T-helper 2 cell treated with Interferon-gamma antibody and Interleukin-4, amounts not matched to agents 5 μg/mL and 100 μg/mL, for 36 hours (primary cell): Measurements from ENCODE around the gene ZDHHC22.
A peak's percentile ranks its signal among the peaks of the same experiment; 100 is the strongest.

Source experiments
- DNase-seq: peaks from one replicate; pipeline ENCODE4 v3.0.0; 2021; ENCODE audit warnings: low spot score
- H3K27ac Mint-ChIP-seq: one replicate; pipeline ENCODE4 v1.8.0; 2021; ENCODE audit warnings: mild to moderate bottlenecking, mixed read lengths
- H3K27me3 Mint-ChIP-seq: one replicate; pipeline ENCODE4 v1.8.0; 2021; ENCODE audit warnings: low read depth, mixed read lengths
- H3K36me3 Mint-ChIP-seq: one replicate; pipeline ENCODE4 v1.8.0; 2021; ENCODE audit warnings: low read depth, mixed read lengths
- H3K4me1 Mint-ChIP-seq: one replicate; pipeline ENCODE4 v1.8.0; 2021; ENCODE audit warnings: low read depth, mixed read lengths
- H3K4me3 Mint-ChIP-seq: one replicate; pipeline ENCODE4 v1.8.0; 2022; ENCODE audit warnings: mild to moderate bottlenecking, moderate library complexity, mixed read lengths
- H3K9me3 Mint-ChIP-seq: one replicate; pipeline ENCODE4 v1.8.0; 2021; ENCODE audit warnings: mixed read lengths

Gene ZDHHC22

DNA sequence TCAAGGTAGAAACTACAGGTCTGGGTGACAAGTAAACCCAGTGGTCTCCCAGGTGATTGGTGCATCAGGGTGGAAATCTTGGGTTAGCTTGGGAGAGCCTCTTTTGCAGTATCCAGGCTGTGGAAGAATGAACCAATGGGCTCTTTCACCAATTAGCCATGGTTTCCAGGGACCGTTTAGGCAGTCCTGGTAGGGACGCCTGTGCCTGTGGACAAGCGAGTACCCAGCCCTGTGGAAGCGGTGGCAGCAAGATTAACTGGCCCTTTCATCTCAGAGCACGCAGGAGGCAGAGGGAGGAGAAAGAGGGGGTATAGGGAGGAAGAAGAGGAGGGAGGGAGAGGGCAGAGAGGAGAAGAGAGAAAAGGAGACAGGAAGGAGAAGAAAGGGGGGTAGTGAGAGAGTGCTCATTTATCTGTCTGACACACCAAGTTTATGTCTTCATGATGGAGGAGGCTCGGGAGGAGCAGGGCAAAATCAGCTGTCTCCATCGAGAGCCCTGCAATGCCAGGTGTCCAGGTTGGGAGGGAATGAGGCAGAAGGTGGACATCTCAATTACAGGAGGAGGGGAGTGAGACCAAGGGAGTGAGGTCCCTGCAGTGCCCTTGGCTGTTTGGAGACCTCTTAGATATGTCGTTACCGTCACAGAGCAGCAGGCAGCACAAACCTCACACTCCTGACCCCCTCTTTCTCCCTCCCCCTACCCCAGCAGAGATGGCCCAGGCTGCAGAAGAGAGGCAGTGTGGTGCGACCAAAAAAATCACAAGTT is 4.6 kb upstream of the ZDHHC22 start:
- H3K27me3 Mint-ChIP-seq, result peaks cover 57% of the 10 kb centered on the region
- DNase-seq, result no peak
- no peaks in the 10 kb centered on the region for H3K4me1 Mint-ChIP-seq
- H3K9me3 Mint-ChIP-seq, result no peaks in the 10 kb centered on the region
- H3K27ac Mint-ChIP-seq, result no peak overlapping the region
- no peaks in the 10 kb centered on the region for H3K36me3 Mint-ChIP-seq
- no peak overlapping the region for H3K4me3 Mint-ChIP-seq

DNA sequence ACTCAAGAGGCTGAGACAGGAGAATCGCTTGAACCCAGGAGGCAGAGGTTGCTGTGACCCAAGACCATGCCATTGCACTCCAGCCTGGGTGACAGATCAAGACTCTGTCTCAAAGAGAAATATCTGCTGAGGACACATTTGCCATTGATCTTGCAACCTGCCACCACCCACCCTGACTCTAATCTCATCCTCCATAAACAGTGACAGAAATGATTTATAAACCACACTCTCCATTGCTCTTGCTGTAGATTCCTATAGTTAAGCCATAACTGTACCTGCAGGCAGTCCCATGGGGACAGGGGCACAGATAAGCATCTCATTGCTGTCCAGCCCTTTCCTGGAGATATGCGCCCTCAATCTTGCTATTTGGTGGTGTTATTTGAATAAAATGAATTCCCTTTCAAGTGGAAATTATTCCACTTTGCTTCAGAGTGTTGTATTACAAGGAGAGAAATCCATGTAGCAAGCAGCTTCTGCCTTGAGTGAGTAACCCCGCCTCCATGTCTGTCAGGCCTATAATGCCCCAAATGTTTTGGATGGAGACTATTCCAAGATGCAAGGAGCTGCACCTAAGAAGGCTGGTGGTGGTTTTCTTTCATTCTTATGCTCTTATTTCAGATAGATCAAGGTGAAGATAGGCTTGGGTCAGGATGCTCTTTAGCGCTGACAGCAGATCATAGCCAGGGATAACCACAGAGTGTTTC is 3.0 kb upstream of the ZDHHC22 start:
- no peak for DNase-seq
- Mint-ChIP-seq H3K4me3 (no peak overlapping the region), H3K4me1 (peaks cover 2% of the 10 kb centered on the region), H3K9me3 (no peaks in the 10 kb centered on the region), H3K27me3 (peaks cover 67% of the 10 kb centered on the region), H3K27ac (no peak overlapping the region), H3K36me3 (no peaks in the 10 kb centered on the region)

DNA sequence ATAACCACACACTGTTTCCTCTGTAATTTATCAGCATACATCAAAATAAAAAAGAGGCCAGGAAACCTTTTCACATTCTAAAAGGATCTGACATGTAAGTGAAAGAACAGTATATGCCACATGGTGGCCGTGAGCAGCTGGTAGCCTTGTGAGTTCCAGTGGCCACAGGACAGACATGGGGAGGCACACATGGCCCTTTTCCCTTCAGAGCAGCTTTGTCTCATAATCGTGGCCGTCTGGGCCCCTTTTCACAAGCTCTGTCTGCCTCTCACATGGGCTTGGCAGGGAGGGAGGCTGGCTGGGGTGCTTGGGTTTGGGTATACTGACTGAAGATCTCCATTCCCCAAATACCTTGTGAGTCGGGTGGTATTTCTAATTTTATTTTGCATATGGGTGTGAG is 1.5 kb upstream of the ZDHHC22 start:
- Mint-ChIP-seq H3K9me3 (no peaks in the 10 kb centered on the region), H3K36me3 (no peaks in the 10 kb centered on the region), H3K27ac (no peak overlapping the region), H3K4me1 (peaks cover 7% of the 10 kb centered on the region), H3K4me3 (no peak overlapping the region), H3K27me3 (peaks cover 76% of the 10 kb centered on the region)
- DNase-seq, result no peak

DNA sequence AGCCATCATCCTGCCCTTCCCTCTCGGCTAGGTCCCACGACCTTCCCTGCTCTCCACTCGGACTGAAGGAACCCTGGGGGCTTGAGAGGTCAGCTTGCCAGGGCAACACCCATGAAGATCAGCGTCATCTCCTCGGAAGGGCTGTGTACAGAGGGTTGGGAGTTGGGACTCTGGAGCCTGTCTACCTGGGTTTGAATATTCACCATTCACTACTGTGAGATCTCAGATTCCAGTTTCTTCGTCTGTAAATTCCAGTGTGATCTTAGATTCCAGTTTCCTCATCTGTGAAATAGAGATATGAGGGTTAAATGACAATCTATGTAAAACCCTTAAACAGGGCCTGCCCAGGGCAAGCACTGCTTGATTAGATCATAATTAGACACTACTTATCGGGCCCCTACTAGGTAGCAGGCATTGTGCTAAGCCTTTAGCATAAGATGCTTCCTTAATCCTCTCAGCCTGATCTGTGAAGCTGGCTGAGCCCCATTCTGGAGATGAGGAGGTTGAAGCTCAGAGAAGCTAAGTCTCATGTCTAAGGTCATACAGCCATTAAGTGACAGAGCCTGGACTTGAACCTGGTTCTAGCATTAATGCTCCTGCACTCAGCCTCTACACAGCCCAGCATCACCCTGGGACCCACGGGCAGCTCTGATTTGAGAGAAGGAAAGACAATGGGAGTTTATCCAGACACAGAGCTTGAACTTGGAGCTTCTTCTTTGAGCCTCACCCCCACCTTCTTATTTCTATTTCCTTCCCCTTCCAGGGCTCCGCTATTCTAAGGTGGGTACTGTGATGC is 612 bp upstream of the ZDHHC22 start:
- H3K27ac Mint-ChIP-seq, result no peak overlapping the region
- peaks cover 7% of the 10 kb centered on the region for H3K4me1 Mint-ChIP-seq
- H3K36me3 Mint-ChIP-seq, result no peaks in the 10 kb centered on the region
- H3K4me3 Mint-ChIP-seq, result no peak overlapping the region
- no peaks in the 10 kb centered on the region for H3K9me3 Mint-ChIP-seq
- DNase-seq, result no peak
- peaks cover 78% of the 10 kb centered on the region for H3K27me3 Mint-ChIP-seq

DNA sequence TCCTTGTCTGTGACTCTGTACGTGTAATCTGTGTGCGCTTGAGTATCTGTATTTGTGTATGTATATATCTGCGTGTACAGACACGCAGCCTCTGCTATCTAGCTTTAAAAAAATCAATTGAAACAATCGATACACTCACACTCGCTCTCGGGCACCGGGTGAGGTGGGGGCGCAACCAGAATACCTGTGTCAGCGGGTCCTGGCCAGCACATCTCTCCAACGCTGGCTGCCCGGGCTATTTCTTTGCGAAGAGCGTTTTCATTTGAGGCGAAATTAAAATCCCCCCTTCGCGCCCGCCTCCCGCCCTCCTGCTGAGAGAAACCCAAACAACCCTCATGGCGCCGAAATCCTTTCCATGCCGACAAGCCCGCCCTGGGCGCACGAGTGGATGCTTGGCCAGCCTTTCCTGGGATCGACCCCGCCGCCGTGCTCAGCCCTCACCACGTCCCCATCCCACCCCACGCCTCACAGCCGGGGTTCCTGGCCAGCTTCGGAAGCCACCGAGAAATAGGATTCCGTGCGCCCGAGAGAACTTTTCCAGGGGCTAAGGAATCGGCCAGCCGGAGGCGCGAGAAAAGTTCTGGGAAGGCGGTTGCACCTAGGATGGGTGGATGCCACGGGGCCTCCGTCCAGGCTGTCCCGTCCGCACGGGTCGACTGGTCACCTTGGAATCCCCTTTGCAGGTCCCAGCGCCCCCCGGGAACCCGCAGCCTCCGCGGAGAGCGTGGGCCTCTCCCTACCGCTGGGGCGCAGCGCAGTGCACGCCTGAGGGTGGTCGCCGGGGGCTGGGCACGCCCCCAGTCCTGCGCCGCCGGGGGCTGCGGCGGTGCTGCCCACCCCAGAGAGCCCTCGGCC is 1.0 kb downstream of the ZDHHC22 start:
- no peaks in the 10 kb centered on the region for H3K9me3 Mint-ChIP-seq
- peaks cover 7% of the 10 kb centered on the region for H3K4me1 Mint-ChIP-seq
- DNase-seq, result no peak
- H3K27me3 Mint-ChIP-seq, result peaks cover 65% of the 10 kb centered on the region
- no peaks in the 10 kb centered on the region for H3K36me3 Mint-ChIP-seq
- H3K27ac Mint-ChIP-seq, result no peak overlapping the region
- H3K4me3 Mint-ChIP-seq, result no peak overlapping the region

DNA sequence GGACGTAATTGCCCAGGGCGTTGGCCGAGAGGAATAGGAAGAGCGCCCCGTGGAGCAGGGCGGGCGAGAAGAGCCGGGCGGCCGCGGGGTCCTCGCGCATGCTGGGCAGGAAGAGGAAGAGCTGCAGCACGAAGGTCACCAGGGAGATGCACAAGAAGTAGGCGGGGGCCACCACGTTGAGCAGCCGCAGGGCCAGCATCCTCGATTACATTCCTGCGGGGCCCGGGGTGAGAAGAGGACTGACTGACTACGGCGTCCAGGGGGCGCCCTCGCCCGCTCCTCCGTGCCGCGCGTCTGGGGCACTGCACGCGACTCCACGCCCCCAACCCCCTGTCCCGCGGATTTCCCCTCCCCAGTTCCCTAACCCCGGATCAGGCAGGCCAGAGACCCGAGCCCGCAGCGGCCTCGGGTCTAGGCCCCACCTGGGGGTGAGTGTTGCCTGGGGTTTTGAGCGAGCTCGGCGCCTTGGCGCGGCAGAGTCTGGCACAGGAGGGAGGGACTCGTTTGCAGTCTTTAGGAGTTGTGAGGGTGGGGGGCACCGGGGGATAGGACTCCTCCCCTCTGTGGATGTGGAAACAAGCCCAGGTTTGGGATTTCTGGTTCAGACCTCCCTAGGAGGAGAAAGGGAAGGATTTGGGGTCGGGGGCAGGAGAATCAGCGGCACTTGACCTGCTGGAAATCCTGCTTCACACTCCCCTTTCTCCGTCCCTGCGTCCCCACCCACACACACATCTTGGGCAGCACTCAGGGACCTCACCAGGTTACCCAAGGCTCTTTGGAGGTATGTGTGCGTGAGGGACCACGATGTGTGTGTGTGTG is 1.8 kb downstream of the ZDHHC22 start:
- peak; percentile 39 for DNase-seq
- Mint-ChIP-seq H3K9me3 (no peaks in the 10 kb centered on the region), H3K27me3 (peaks cover 59% of the 10 kb centered on the region), H3K4me3 (peak overlapping the region; percentile 9), H3K36me3 (no peaks in the 10 kb centered on the region), H3K27ac (no peak overlapping the region), H3K4me1 (peaks cover 7% of the 10 kb centered on the region)

DNA sequence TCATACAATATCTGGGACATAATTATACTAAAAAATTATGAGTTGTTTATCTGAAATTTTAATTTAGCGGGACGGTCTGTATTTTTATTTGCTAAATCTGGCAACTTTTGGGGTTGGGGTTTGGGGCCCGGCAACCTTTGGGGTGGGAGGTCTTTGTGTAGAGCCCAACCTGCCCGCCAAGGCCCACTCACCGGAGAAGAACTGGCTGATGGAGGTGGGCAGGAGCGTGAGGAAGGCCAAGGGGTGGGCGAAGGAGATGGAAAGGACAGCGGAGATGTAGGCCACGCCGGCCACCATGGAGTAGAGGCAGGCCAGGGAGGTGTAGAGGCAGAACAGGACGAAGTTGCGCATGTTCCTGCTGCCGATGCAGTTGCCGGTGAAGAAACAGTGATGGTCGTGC is 2.6 kb downstream of the ZDHHC22 start:
- no peak for DNase-seq
- H3K27ac Mint-ChIP-seq, result no peak overlapping the region
- no peaks in the 10 kb centered on the region for H3K36me3 Mint-ChIP-seq
- peaks cover 58% of the 10 kb centered on the region for H3K27me3 Mint-ChIP-seq
- peak overlapping the region; percentile 9 for H3K4me3 Mint-ChIP-seq
- H3K4me1 Mint-ChIP-seq, result peaks cover 7% of the 10 kb centered on the region
- H3K9me3 Mint-ChIP-seq, result no peaks in the 10 kb centered on the region

DNA sequence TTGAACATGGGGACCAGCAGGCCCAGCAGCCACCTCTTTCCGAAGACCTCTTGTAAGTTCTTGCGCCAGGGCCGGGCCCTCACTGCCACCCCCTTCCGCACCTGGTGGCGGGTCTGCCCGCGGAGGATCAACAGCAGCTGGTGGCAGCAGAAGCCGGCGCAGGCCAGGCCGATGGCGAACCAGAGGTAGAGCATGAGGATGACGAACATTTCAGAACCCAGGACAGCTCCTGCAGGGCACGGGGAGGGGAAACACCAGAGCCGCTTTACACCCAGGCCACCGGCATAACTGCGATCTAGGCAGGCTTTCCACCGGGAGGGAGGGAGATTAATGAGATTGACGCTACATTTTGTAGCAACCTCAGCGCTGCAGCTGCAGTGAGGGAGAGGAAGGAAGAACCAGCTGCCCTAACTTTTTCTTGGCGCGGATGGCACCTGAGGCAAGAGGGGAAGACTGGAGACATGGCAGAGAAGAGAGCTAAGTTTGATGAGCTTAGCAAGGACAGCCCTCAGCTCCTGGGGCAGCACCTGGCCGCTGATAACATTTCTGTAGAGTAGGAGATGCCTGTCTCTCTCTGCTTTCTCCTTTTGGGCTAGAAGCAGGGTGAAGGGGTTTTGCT is 7.8 kb downstream of the ZDHHC22 start:
- Mint-ChIP-seq H3K36me3 (no peaks in the 10 kb centered on the region), H3K4me3 (no peak overlapping the region), H3K9me3 (no peaks in the 10 kb centered on the region), H3K4me1 (peaks cover 2% of the 10 kb centered on the region), H3K27me3 (peaks cover 44% of the 10 kb centered on the region), H3K27ac (no peak overlapping the region)
- peak; percentile 58 for DNase-seq

DNA sequence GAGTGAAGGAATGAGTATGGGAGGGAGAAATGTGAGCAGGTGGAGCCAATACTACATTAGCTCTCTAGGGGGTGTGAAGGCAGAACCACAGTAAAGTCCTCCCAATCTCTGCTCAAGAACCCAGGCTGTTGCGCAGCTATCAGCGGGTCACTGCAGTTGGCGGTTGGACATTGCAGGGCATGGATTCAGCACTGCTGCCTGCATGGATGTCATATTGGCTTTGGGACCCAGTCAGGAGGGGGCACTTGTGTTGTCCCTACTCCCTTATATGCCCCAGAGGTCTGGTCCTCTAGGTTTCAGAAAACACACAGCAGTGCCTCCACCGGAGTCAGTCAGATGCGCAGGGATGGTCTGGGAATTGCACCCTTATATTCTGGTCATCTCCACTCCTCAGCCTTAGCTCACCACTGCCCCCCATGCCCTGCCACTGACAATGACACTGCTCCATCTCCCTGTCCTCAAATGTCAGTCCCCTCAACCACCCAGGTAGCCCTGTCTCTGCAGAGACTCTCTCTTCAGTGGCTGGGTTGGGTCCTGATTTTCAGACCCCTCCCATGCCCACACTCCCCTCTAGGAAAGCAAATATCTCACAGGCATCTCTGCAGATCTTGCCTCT is 9.6 kb downstream of the ZDHHC22 start:
- Mint-ChIP-seq H3K27me3 (peaks cover 44% of the 10 kb centered on the region), H3K4me1 (peaks cover 2% of the 10 kb centered on the region), H3K4me3 (no peak overlapping the region), H3K36me3 (no peaks in the 10 kb centered on the region), H3K9me3 (no peaks in the 10 kb centered on the region), H3K27ac (no peak overlapping the region)
- no peak for DNase-seq

DNA sequence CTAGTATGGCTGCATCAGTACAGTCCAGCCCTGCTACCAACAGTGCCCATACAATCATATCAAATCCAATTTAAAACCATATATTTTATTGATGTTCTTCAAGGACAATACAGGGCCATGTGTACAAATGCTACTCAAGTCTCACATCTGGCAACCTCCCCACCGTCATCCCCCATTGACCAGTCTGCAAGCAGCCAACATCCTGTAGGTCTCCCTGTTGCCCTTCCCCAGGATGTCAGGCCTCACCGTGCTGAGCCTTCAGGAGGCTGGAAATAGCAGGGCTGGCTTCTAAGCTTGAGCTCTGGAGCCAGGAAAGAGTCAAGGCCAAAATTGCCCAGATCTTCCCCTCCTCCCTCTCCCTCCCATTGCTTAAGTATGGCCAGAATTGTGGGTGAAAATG is 10.4 kb downstream of the ZDHHC22 start:
- Mint-ChIP-seq H3K27ac (no peak overlapping the region), H3K27me3 (peaks cover 48% of the 10 kb centered on the region), H3K9me3 (no peaks in the 10 kb centered on the region), H3K4me3 (no peak overlapping the region), H3K36me3 (no peaks in the 10 kb centered on the region), H3K4me1 (peaks cover 2% of the 10 kb centered on the region)
- no peak for DNase-seq

DNA sequence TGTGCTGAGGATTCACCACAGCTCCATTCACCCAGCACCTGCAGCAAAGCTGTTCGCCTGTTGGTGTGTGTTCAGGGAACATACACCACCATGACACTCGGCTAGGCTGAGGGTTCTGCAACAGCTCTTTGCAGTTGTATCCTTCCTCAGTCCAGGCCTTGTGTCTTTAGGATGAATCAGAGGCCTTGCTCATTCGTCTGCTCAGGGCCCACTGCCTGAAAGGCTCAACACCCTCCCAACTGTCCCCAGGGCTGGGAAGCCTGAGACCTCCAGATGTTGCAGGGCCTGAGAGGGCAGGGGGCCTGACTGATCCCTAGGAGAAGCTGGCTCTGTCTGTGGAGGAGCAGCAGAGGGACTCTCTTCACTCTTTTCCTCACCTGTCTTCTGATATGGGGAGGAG is 11.2 kb downstream of the ZDHHC22 start:
- Mint-ChIP-seq H3K4me1 (peaks cover 2% of the 10 kb centered on the region), H3K36me3 (no peaks in the 10 kb centered on the region), H3K4me3 (no peak overlapping the region), H3K9me3 (no peaks in the 10 kb centered on the region), H3K27ac (no peak overlapping the region), H3K27me3 (peaks cover 56% of the 10 kb centered on the region)
- DNase-seq, result no peak

DNA sequence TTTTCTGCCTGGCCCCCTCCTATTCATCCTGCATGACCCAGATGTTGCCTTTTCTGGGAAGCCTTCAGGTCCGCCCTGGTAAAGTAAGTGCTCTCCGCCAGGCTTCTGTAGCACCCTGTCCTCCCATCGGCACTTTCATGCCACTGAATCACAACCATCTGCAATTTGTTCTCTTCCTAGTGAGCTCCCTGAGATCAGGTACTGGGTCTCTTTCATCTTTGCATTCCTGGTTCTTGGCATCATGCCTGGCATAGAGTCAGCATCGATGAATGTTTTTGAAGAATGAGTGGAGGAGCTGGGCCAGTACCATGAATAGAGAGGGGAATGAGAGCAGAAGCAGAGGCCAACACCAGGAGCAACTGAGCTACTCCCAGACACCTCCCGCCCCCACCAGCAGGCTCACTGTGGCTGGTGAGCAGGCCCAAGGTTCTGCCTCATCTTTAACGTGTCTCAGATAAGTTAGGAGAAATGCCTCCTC is 13.1 kb downstream of the ZDHHC22 start:
- peaks cover 6% of the 10 kb centered on the region for H3K4me1 Mint-ChIP-seq
- peaks cover 54% of the 10 kb centered on the region for H3K27me3 Mint-ChIP-seq
- DNase-seq, result no peak
- no peaks in the 10 kb centered on the region for H3K9me3 Mint-ChIP-seq
- no peak overlapping the region for H3K4me3 Mint-ChIP-seq
- no peak overlapping the region for H3K27ac Mint-ChIP-seq
- H3K36me3 Mint-ChIP-seq, result no peaks in the 10 kb centered on the region
